EH (cell line): ENCODE data around the gene CHRNA7.
"Not testable (repeated sequence)": the region's sequence is repeated elsewhere in the genome, so short reads cannot be mapped to it uniquely, and the experiment has no call there.

Experiments used
- DNase-seq: peaks from one replicate; pipeline ENCODE4 v3.0.0-alpha.2; 2015; ENCODE audit warnings: low read depth

CHRNA7 gene

GRCh38 chr15:32120577-32121383 lies 90.5 kb downstream of the CHRNA7 start:
- DNase-seq = no peak

GRCh38 chr15:32121384-32121695 lies 91.0 kb downstream of the CHRNA7 start:
- DNase-seq = no peak

- no peak for DNase-seq
Measured at GRCh38 chr15:32122013-32122412, 91.7 kb downstream of the CHRNA7 start.

- no peak for DNase-seq
Measured at GRCh38 chr15:32123473-32123872, 93.2 kb downstream of the CHRNA7 start.

- no peak for DNase-seq
Measured at GRCh38 chr15:32124726-32125125, 94.4 kb downstream of the CHRNA7 start.

- DNase-seq = no peak
Measured at GRCh38 chr15:32125595-32125994, 95.3 kb downstream of the CHRNA7 start.

- no peak for DNase-seq
Measured at GRCh38 chr15:32129815-32130214, 99.5 kb downstream of the CHRNA7 start.

- DNase-seq = no peak
Measured at GRCh38 chr15:32130823-32131222, 100.5 kb downstream of the CHRNA7 start.

GRCh38 chr15:32131803-32132202 lies 101.5 kb downstream of the CHRNA7 start:
- no peak for DNase-seq

- DNase-seq = no peak
Measured at GRCh38 chr15:32132859-32133258, 102.5 kb downstream of the CHRNA7 start.

- no peak for DNase-seq
Measured at GRCh38 chr15:32134842-32135241, 104.5 kb downstream of the CHRNA7 start.

- no peak for DNase-seq
Measured at GRCh38 chr15:32135335-32135734, 105.0 kb downstream of the CHRNA7 start.

GRCh38 chr15:32145512-32145911 lies 115.2 kb downstream of the CHRNA7 start:
- not testable (repeated sequence) for DNase-seq

GRCh38 chr15:32148833-32149555 lies 118.7 kb downstream of the CHRNA7 start:
- no peak for DNase-seq

GRCh38 chr15:32152574-32152973 lies 122.3 kb downstream of the CHRNA7 start:
- no peak for DNase-seq

GRCh38 chr15:32153868-32154623 lies 123.7 kb downstream of the CHRNA7 start:
- DNase-seq = not testable (repeated sequence)

GRCh38 chr15:32162143-32162542 lies 131.8 kb downstream of the CHRNA7 start:
- not testable (repeated sequence) for DNase-seq

GRCh38 chr15:32164065-32164464 lies 133.8 kb downstream of the CHRNA7 start:
- DNase-seq = not testable (repeated sequence)

- DNase-seq = not testable (repeated sequence)
Measured at GRCh38 chr15:32164747-32165146, 134.4 kb downstream of the CHRNA7 start.

- DNase-seq = not testable (repeated sequence)
Measured at GRCh38 chr15:32165775-32166174, 135.5 kb downstream of the CHRNA7 start.

GRCh38 chr15:32166270-32166669 lies 136.0 kb downstream of the CHRNA7 start:
- not testable (repeated sequence) for DNase-seq

- not testable (repeated sequence) for DNase-seq
Measured at GRCh38 chr15:32167913-32168312, 137.6 kb downstream of the CHRNA7 start.

- not testable (repeated sequence) for DNase-seq
Measured at GRCh38 chr15:32180579-32180978, 150.3 kb downstream of the CHRNA7 start.
